ENCODE data around the gene MAGI2. TPM values are rescaled to one million over a fixed set of nuclear protein-coding genes. Genes with fewer than 3 reads are reported as not detected.

Gene MAGI2
- total RNA-seq, 1 donor from 2014 or later = 5.8 TPM

- peaks cover 4% of the 10 kb centered on the region for H3K27me3 Mint-ChIP-seq (ENCODE audit: low read depth)
- H3K4me3 Mint-ChIP-seq (ENCODE audit: unreplicated experiment) = no peak overlapping the region
- H3K9me3 Mint-ChIP-seq (ENCODE audit: low read depth) = no peaks in the 10 kb centered on the region
- H3K27ac Mint-ChIP-seq (ENCODE audit: unreplicated experiment) = no peak overlapping the region
- no peaks in the 10 kb centered on the region for H3K36me3 Mint-ChIP-seq (ENCODE audit: low read depth)
- no peak for TF ChIP-seq CTCF (IDR thresholded peaks at IDR 0.05)
- H3K4me1 Mint-ChIP-seq (ENCODE audit: low read depth) = no peaks in the 10 kb centered on the region
- DNase-seq (ENCODE audit: low spot score) = no peak
Measured at GRCh38 chr7:78184299-78184698, 1269.2 kb downstream of the MAGI2 start.

GRCh38 chr7:78179827-78180477 lies 1273.5 kb downstream of the MAGI2 start:
- H3K27me3 Mint-ChIP-seq (ENCODE audit: low read depth) = peaks cover 4% of the 10 kb centered on the region
- peaks cover 12% of the 10 kb centered on the region for H3K4me1 Mint-ChIP-seq (ENCODE audit: low read depth)
- DNase-seq (ENCODE audit: low spot score) = no peak
- no peak overlapping the region for H3K4me3 Mint-ChIP-seq (ENCODE audit: unreplicated experiment)
- no peak overlapping the region for H3K27ac Mint-ChIP-seq (ENCODE audit: unreplicated experiment)
- H3K36me3 Mint-ChIP-seq (ENCODE audit: low read depth) = no peaks in the 10 kb centered on the region
- no peaks in the 10 kb centered on the region for H3K9me3 Mint-ChIP-seq (ENCODE audit: low read depth)
- TF ChIP-seq CTCF (IDR thresholded peaks at IDR 0.05) = no peak

- DNase-seq (ENCODE audit: low spot score) = no peak
- no peaks in the 10 kb centered on the region for H3K9me3 Mint-ChIP-seq (ENCODE audit: low read depth)
- peaks cover 12% of the 10 kb centered on the region for H3K4me1 Mint-ChIP-seq (ENCODE audit: low read depth)
- no peak overlapping the region for H3K27ac Mint-ChIP-seq (ENCODE audit: unreplicated experiment)
- no peak overlapping the region for H3K4me3 Mint-ChIP-seq (ENCODE audit: unreplicated experiment)
- TF ChIP-seq CTCF (IDR thresholded peaks at IDR 0.05) = no peak
- H3K36me3 Mint-ChIP-seq (ENCODE audit: low read depth) = no peaks in the 10 kb centered on the region
- peaks cover 4% of the 10 kb centered on the region for H3K27me3 Mint-ChIP-seq (ENCODE audit: low read depth)
Measured at GRCh38 chr7:78179211-78179610, 1274.3 kb downstream of the MAGI2 start.

- no peak for DNase-seq (ENCODE audit: low spot score)
- Mint-ChIP-seq H3K4me1 (ENCODE audit: low read depth) (peaks cover 12% of the 10 kb centered on the region), H3K36me3 (ENCODE audit: low read depth) (no peaks in the 10 kb centered on the region), H3K27ac (ENCODE audit: unreplicated experiment) (no peak overlapping the region), H3K9me3 (ENCODE audit: low read depth) (no peaks in the 10 kb centered on the region), H3K27me3 (ENCODE audit: low read depth) (peaks cover 4% of the 10 kb centered on the region), H3K4me3 (ENCODE audit: unreplicated experiment) (no peak overlapping the region)
- no peak for TF ChIP-seq CTCF (IDR thresholded peaks at IDR 0.05)
Measured at GRCh38 chr7:78178319-78178718, 1275.1 kb downstream of the MAGI2 start.

GRCh38 chr7:78176171-78176570 lies 1277.3 kb downstream of the MAGI2 start:
- H3K27me3 Mint-ChIP-seq (ENCODE audit: low read depth) = no peaks in the 10 kb centered on the region
- no peak for TF ChIP-seq CTCF (IDR thresholded peaks at IDR 0.05)
- no peaks in the 10 kb centered on the region for H3K36me3 Mint-ChIP-seq (ENCODE audit: low read depth)
- no peak for DNase-seq (ENCODE audit: low spot score)
- H3K4me3 Mint-ChIP-seq (ENCODE audit: unreplicated experiment) = no peak overlapping the region
- no peaks in the 10 kb centered on the region for H3K9me3 Mint-ChIP-seq (ENCODE audit: low read depth)
- H3K4me1 Mint-ChIP-seq (ENCODE audit: low read depth) = peaks cover 12% of the 10 kb centered on the region
- no peak overlapping the region for H3K27ac Mint-ChIP-seq (ENCODE audit: unreplicated experiment)

Data from chondrocyte (in vitro differentiated cells).